Mesothelial cell of epicardium (in vitro differentiated cells): Measurements from ENCODE around the gene DEAF1. TPM values are rescaled to one million over a fixed set of nuclear protein-coding genes. Genes with fewer than 3 reads are reported as not detected.
"Not testable (repeated sequence)": the region's sequence is repeated elsewhere in the genome, so short reads cannot be mapped to it uniquely, and the experiment has no call there.

Source experiments
- DNase-seq, 2 experiments: peaks; one replicate each; pipeline ENCODE4 v3.0.0; 2021; ENCODE audit warnings: low spot score in 2 of 2; ENCODE audit not compliant: unreplicated experiment in 2 of 2
- H3K27ac Mint-ChIP-seq: 2 replicates; pipeline ENCODE4 v1.8.0; 2021; ENCODE audit warnings: mixed read lengths
- H3K27me3 Mint-ChIP-seq: 2 replicates; pipeline ENCODE4 v1.8.0; 2021; ENCODE audit warnings: low read depth, mixed read lengths
- H3K36me3 Mint-ChIP-seq: 2 replicates; pipeline ENCODE4 v1.8.0; 2021; ENCODE audit warnings: mixed read lengths
- H3K4me1 Mint-ChIP-seq: 2 replicates; pipeline ENCODE4 v1.8.0; 2021; ENCODE audit warnings: mixed read lengths
- H3K4me3 Mint-ChIP-seq: 2 replicates; pipeline ENCODE4 v1.8.0; 2021; ENCODE audit warnings: mild to moderate bottlenecking, moderate library complexity, mixed read lengths
- H3K9me3 Mint-ChIP-seq: 2 replicates; pipeline ENCODE4 v1.8.0; 2021; ENCODE audit warnings: mixed read lengths
- total RNA-seq: library from RNA; stranded (reverse); gene quantifications from 3 replicates; pipeline ENCODE4 v1.2.1, GENCODE V29; 2021
- TF ChIP-seq, protein P1 (sequence below): fragments of 200-600 bp; sonication (generic); IDR thresholded peaks from one replicate; pipeline ENCODE4 v1.5.0; 2021; ENCODE audit warnings: antibody characterized with exemption; ENCODE audit not compliant: unreplicated experiment

The DEAF1 gene
- total RNA-seq, 1 donor from 2014 or later, result 64.0 TPM

DNA sequence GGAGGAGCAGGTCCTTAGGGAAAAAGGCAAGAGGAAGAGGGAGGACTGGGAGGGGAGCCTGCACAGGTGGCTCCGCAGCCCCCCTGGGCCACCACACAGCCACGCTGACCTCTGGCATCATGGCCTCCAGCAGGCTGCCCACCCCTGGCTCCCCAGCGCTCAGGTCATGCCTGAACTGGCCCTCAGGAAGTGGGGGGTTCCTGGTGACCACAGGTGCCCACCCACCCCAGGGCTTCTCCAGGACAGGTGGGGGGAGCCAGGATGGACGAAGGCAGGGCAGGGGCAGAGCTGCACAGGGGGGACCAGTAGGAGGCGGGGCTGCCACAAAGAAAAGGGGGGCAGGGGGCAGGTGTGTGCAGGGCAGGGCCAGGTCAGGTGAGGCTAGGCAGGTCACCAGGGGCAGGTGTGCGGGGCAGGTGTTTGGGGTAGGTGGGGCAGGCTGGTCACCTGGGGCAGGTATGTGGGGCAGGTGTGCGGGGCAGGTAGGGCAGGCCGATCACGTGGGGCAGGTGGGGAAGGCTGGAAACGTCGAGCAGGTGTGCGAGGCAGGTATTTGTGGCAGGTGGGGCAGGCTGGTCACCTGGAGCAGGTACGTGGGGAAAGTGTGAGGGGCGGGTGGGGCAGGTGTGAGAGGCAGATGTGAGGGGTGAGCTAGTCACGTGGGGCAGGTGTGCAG is 997 bp downstream of the DEAF1 start:
- H3K4me1 Mint-ChIP-seq, result peaks cover 49% of the 10 kb centered on the region
- H3K9me3 Mint-ChIP-seq, result no peaks in the 10 kb centered on the region
- no peak for DNase-seq
- H3K36me3 Mint-ChIP-seq, result peaks cover 3% of the 10 kb centered on the region
- H3K27ac Mint-ChIP-seq, result peak overlapping the region; percentile 85
- H3K4me3 Mint-ChIP-seq, result peak overlapping the region; percentile 67
- no peaks in the 10 kb centered on the region for H3K27me3 Mint-ChIP-seq
- TF ChIP-seq, protein P1, sequence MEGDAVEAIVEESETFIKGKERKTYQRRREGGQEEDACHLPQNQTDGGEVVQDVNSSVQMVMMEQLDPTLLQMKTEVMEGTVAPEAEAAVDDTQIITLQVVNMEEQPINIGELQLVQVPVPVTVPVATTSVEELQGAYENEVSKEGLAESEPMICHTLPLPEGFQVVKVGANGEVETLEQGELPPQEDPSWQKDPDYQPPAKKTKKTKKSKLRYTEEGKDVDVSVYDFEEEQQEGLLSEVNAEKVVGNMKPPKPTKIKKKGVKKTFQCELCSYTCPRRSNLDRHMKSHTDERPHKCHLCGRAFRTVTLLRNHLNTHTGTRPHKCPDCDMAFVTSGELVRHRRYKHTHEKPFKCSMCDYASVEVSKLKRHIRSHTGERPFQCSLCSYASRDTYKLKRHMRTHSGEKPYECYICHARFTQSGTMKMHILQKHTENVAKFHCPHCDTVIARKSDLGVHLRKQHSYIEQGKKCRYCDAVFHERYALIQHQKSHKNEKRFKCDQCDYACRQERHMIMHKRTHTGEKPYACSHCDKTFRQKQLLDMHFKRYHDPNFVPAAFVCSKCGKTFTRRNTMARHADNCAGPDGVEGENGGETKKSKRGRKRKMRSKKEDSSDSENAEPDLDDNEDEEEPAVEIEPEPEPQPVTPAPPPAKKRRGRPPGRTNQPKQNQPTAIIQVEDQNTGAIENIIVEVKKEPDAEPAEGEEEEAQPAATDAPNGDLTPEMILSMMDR, result no peak

DNA sequence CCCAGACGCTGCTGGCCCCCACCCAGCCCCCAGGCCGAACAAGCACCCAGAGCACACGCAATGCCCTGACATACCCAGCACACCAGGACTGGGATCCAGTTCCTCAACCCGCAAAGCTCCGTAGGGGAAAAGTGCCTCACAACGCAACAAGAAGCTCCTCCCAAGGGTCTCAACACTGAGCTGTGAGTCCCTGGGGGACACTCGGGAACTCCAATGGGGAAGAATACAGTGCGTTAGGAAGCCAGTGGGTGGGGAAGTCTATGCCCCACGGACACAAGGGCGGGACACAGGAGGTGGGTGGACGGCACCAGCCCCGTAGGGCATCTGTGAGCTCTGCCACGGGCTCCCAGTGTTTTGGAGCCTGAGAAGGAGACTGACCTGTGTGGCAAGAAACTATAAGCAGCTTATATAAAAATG is 1.6 kb downstream of the DEAF1 start:
- DNase-seq, result no peak
- TF ChIP-seq, protein P1, result no peak
- Mint-ChIP-seq H3K27me3 (no peaks in the 10 kb centered on the region), H3K4me3 (peak overlapping the region; percentile 67), H3K4me1 (peaks cover 49% of the 10 kb centered on the region), H3K27ac (peak overlapping the region; percentile 85), H3K36me3 (peaks cover 4% of the 10 kb centered on the region), H3K9me3 (no peaks in the 10 kb centered on the region)

DNA sequence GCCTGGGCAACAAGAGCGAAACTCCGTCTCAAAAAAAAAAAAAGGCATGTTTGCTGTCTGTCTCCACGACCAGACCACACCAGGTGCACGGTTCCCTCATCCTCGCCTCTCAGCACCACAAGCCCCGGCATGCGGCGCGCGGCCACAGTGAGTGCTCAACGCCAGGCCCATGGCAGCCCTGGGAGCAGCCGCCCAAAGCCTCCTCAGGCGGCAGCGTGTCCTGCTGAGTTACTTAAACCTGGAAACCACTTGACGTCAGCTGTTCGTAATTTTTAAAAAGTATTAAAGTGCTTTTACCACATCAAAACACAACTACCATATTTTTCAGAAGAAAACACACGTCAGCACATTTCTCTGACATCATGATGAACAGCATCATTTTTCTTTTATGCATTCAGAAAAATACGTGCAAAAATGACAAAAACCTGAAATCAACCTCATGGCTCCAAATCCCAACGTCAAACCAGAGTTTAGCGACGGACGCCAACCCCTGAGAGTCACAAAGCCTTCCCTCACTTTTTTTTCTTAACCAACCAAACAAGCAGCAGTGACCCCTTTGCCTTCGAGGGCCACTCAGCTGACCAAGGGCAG is 2.1 kb downstream of the DEAF1 start:
- Mint-ChIP-seq H3K27me3 (no peaks in the 10 kb centered on the region), H3K9me3 (no peaks in the 10 kb centered on the region), H3K4me1 (peaks cover 45% of the 10 kb centered on the region), H3K4me3 (peak overlapping the region; percentile 67), H3K36me3 (peaks cover 8% of the 10 kb centered on the region), H3K27ac (peak overlapping the region; percentile 85)
- no peak for DNase-seq
- TF ChIP-seq, protein P1, result no peak

DNA sequence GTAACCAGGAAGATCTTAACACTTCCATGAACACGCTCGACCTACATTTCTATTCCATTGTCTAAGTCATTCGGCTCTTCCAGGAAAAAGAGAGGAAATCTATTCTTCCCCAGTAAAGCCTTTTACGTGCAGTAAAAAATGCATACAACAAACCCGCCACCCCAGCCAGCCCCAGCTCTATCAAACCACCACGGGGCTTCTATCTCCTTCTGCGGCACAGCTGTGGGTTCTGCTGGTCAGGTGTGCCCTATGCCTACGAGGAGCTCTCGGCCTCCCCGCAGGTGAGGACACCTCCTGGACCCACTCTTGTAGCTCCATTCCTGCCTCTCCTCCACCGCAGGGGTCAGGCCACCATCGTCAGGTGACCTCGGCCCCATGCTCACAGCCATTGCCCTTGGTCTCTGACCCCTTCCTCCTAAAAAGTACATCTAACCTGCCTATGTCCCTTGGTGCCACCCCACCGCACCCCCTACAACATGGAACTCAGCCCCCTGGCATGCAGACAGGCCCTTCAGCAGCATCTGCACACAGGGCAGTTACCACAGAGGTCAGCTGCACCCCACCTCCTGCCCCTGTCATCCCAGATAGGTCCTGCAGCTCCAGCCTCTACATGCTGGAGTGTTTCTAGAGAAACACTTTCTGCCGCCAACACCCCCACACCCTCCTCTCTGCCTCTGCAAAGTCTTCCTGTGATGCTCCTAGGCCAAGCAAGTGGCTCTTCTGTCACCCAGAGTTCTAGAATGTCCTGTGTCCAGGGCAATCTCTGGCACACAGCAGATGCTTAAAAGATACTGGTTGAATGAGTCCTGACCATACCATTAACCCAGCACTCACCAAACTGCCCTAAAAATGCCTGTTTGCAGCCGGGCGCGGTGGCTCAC is 3.1 kb downstream of the DEAF1 start:
- H3K27me3 Mint-ChIP-seq, result no peaks in the 10 kb centered on the region
- no peak for DNase-seq
- no peak overlapping the region for H3K27ac Mint-ChIP-seq
- H3K9me3 Mint-ChIP-seq, result no peaks in the 10 kb centered on the region
- no peak overlapping the region for H3K4me3 Mint-ChIP-seq
- H3K4me1 Mint-ChIP-seq, result peaks cover 35% of the 10 kb centered on the region
- TF ChIP-seq, protein P1, result no peak
- H3K36me3 Mint-ChIP-seq, result peaks cover 12% of the 10 kb centered on the region

DNA sequence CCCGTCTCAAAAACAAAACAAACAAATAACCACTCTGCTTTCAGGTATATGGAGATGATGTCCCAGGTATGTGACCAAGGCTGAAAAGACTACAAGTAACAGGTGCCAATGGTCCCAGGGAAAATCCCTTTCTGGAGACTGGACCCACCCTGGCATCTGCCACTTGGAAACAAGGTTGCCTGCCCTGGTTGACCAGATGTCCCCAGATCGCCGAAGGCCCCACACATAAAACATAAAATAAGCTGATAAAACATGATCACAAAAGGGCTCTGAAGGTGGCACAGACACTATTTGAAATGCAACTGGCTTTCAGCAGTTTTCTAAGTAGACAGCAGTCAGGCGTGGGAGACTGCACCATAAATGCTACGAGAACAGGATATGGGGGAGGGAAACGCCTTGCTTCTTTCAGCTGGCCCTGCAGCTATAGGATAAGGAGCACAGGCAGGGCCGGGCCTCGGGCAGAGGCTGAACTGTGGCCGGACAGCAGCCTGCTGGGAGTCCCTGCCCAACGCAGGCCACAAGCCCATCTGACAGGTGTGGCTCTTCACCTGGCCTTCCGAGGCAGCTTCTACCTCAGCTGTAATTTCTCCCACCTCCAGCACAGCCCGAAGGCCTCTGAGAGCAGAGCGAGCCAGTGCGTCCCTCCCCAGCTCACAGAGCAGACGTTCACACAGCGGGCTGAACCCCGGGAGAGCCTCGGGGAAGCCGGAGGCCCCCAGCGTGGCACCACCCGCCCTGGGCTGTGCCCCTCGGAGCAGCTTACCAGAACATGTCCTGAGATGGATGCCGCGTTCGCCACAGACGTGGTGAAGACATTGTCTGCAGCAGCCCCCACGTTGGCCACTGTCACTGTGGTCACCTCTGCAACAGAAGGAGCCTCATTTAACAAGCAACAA is 4.0 kb downstream of the DEAF1 start:
- H3K36me3 Mint-ChIP-seq, result peaks cover 15% of the 10 kb centered on the region
- peaks cover 28% of the 10 kb centered on the region for H3K4me1 Mint-ChIP-seq
- H3K27me3 Mint-ChIP-seq, result no peaks in the 10 kb centered on the region
- DNase-seq, result no peak
- no peaks in the 10 kb centered on the region for H3K9me3 Mint-ChIP-seq
- H3K27ac Mint-ChIP-seq, result peak overlapping the region; percentile 22
- H3K4me3 Mint-ChIP-seq, result no peak overlapping the region
- TF ChIP-seq, protein P1, result no peak

DNA sequence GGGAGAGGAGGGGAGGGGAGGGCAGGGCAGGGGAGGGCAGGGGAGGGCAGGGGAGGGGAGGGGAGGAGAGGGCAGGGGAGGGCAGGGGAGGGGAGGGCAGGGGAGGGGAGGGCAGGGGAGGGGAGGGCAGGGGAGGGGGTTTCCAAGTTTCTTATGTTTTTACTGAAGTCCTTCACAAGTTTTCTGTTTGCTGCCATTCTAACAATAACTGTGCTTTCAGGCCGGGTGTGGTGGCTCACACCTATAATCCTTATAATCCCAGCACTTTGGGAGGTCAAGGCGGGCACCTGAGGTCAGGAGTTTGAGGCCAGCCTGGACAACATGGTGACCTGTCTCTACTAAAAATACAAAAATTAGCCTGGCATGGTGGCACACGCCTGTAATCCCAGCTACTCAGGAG is 4.8 kb downstream of the DEAF1 start:
- Mint-ChIP-seq H3K4me1 (peaks cover 28% of the 10 kb centered on the region), H3K36me3 (peaks cover 15% of the 10 kb centered on the region)

More for the DNA sequence above, 4.8 kb downstream of the DEAF1 start:
- H3K4me3 Mint-ChIP-seq, H3K27ac Mint-ChIP-seq, H3K27me3 Mint-ChIP-seq, H3K9me3 Mint-ChIP-seq, DNase-seq: not testable (repeated sequence)
